Stimulated activated CD8-positive, alpha-beta memory T cell treated with anti-CD3 and anti-CD28 coated beads, Interleukin-7, amount 100 ng/mL, for 4 hours (primary cell): ENCODE measurements around the gene AIDA.

Source experiments
- DNase-seq, 2 donors: peaks; one replicate each; pipeline ENCODE4 v3.0.0-alpha.2; 2020; ENCODE audit warnings: low read depth in 2 of 2

Gene AIDA

GRCh38 chr1:222643938-222644635 is 68.2 kb downstream of the AIDA start:
- DNase-seq, result peak; percentile 96

GRCh38 chr1:222643606-222643937 is 68.7 kb downstream of the AIDA start:
- no peak for DNase-seq

GRCh38 chr1:222642468-222642867 is 69.8 kb downstream of the AIDA start:
- no peak for DNase-seq

GRCh38 chr1:222641269-222641948 is 70.9 kb downstream of the AIDA start:
- no peak for DNase-seq

GRCh38 chr1:222634180-222635013 is 77.9 kb downstream of the AIDA start:
- DNase-seq, result peak in 1 of 2 donors; percentile 56

- DNase-seq, result no peak
Observed at GRCh38 chr1:222632749-222633148, 79.5 kb downstream of the AIDA start.

- no peak for DNase-seq
Observed at GRCh38 chr1:222631611-222632208, 80.6 kb downstream of the AIDA start.

- DNase-seq, result no peak
Observed at GRCh38 chr1:222629921-222630535, 82.3 kb downstream of the AIDA start.

GRCh38 chr1:222627232-222627631 is 85.1 kb downstream of the AIDA start:
- DNase-seq, result no peak

GRCh38 chr1:222624214-222624613 is 88.1 kb downstream of the AIDA start:
- no peak for DNase-seq

GRCh38 chr1:222623458-222623857 is 88.8 kb downstream of the AIDA start:
- DNase-seq, result no peak

GRCh38 chr1:222622765-222623164 is 89.5 kb downstream of the AIDA start:
- no peak for DNase-seq

- DNase-seq, result no peak
Observed at GRCh38 chr1:222620566-222620965, 91.7 kb downstream of the AIDA start.

- DNase-seq, result no peak
Observed at GRCh38 chr1:222618880-222619596, 93.3 kb downstream of the AIDA start.
